Amygdala (tissue), 56 donors: Measurements from ENCODE around the gene PTOV1.

ENCODE experiments used
- DNase-seq, 56 donors: peaks; one replicate each; lab custom pipeline; 2025; lab: John Stamatoyannopoulos, UW

PTOV1 gene

GRCh38 chr19:49857061-49857837 lies 6.3 kb downstream of the PTOV1 start:
- no peak for DNase-seq

DNA sequence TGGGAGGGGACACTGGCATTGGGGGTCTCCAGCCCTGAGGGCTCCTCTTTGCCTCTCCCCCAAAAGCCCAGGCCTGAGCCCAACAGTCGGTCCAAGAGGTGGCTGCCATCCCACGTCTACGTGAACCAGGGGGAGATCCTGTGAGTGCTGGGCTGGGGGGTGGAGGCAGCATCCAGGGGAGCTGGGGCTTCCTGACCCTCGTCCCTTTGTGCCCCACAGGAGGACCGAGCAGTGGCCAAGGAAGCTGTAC lies 6.8 kb downstream of the PTOV1 start:
- no peak for DNase-seq

DNA sequence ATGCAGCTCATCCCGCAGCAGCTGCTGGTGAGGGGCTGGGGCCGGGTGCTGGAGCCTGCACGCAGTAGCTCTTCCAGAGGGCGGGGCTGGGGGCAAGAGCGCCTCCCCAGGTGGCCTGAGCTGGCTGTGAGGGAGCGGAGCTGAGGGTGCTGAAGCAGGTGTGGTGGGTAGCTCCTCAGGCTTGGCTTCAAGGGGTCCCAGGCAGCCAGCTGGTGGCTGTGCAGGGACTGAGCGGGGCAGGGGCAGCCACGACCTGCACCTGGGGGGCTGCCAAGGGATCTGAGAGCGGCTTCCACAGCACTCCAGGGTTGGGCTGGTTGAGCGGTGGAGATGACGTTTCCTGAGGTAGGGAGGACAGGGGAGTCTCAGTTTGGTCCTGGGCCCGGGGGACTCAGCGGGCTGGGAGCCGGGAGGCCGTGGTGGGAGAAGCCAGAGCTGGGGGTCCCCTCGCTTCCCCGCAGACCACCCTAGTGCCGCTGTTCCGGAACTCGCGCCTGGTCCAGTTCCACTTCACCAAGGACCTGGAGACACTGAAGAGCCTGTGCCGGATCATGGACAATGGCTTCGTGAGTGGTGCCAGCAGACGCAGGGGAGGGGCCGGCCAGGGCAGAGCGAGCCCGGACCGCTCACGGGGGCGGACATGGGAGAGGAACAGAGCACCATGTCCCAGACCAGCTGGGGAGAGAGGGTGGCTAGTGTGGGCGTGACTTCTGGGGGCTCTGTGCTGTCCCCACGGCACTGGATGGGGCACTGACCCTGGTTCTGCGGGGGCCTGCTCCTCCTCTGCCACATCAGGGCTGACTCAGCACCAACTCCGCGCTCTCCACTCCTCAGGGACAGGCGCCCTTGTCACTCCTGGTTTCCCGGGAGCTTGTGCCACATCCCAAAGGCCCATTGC lies 7.4 kb downstream of the PTOV1 start:
- peak in 32 of 56 donors; percentile 7 to 69 (median 48) for DNase-seq

GRCh38 chr19:49859682-49860335 lies 8.8 kb downstream of the PTOV1 start:
- DNase-seq: no peak

DNA sequence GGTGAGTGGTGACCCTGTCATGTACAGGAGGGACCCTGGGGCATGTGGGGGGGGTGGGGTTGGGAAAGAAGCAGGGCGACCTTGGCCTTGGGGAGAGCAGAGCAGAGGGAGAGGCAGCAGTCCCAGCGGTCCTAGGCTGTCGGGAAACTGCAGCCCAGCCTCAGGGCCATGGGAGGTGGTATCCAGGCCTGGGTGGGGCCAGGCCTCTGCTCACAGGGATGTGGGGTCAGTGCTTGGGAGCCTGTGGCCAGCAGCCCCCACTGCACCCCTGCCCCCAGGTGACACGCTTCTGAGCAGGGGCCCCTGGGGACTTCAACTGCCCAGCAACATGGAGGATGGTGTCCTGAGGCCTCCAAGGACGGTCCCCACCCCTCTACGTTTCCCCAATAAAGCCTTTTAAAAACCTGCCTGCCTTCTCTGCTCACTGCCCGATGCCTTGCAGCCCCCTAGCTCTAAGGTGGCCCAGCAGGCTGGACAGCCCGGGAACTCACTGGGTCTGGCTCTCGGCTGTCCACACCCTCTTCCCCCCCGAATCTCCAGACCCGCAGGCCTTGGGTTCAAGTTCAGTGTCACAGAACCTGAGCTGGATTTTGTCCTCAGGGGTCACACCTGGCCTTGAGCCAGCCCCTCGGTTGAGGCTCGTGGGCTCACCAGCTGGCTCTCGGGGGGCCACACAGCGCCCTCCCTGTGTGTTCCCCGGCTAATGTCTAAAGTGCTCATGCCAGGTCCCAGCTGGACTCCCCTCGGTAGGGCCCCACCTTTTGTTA lies 9.6 kb downstream of the PTOV1 start:
- DNase-seq: no peak

- DNase-seq: peak in 6 of 56 donors; percentile 3 to 28 (median 15)
Measured at GRCh38 chr19:49861107-49861506, 10.1 kb downstream of the PTOV1 start.

DNA sequence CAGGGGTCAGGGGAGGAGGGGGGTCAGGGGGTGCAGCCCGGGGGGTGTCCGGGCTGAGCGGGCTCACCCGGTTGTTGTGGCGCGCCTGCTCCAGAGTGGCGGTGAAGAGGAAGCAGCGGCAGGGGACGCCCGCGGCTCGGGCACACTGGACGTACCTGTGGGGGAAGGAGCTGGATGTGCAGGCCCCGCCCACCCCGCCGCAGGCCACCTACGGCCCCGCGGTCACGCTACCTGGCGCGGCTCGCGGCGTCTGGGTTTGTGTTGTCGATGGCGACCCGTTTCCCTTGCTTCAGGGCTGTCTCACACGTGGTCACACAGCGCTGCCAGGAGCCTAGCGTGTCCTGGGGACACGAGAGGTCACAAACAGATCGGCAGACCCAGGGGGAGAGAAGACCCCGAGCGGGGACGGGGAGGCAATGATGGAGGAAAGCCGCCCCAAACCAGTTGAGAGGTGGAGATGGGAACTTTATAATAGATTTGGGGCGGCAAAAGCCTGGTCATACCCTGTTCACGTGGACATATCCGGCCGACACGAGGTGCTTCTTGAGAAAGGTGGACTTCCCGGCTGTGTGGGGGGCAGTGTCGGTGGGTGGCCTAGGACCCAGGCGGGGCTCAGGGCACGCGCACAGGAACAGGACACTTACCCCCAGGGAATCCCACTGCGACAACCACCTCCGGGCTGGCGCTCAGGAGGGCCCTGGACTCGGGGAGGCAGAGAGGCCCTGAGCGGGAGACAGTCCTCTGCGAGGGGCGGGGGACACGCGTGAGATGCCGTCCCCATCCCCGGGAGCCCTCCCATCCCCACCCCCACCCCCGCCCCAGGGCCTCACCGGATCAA lies 10.8 kb downstream of the PTOV1 start:
- no peak for DNase-seq

DNA sequence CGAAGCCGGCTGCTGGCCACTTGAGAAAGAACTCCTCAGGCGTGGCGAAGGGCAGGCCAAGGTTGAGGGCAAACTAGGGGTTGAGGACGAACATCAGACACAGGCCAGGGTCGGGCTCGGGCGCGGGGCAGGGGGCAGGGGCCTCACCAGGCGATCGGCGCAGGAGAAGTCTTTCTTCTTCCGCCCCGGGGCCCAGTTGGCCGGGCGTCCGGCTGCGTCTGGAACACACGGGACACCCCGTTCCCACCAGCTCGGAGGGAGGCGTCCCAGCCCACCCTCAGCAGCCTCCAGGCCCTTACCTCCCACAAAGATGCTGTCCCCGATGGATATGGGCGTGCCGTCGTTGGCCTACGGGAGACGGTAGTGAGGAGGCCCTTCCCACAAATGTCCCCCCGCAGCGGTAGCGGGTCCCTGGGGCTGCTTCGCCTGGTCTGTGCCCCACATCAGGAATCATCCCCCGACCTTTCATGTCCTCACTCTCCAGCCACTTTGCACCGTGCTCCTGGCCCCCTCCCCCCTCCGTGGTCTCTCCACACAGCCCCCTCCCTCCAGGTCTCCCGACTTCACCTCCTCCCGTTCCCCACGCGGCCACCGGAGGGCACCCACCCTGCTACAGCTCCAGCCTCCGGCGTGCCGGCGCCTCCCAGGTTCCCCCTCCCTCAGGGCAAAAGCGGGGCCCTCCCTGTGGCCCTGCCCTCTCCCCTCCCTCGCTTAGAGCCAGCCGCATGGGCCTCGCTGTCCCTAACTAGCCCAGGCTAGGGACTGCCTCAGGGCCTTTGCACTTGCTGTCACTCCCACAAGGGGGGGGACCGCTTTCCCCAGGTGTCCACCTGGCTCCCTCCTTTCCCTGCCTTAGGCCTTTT lies 11.7 kb downstream of the PTOV1 start:
- DNase-seq: no peak

GRCh38 chr19:49863254-49863934 lies 12.4 kb downstream of the PTOV1 start:
- no peak for DNase-seq

DNA sequence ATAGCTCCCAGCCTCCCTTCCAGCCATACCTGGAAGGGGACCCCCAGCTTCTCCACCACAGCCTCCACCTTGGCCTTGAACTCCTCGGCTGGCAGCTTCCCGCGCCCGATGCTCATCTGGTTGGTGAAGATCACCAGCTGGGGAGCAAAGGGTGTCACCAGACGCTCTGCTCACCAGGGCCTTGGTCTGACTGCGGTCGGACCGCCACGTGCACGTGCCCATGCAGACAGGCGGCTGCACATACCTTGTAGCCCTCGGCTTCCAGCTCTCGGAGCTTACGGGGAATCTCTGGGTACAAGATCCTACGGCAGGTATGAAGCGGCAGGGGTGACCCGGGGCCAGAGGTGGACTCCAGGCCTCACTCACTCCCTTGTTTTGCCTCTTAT lies 13.0 kb downstream of the PTOV1 start:
- no peak for DNase-seq

DNA sequence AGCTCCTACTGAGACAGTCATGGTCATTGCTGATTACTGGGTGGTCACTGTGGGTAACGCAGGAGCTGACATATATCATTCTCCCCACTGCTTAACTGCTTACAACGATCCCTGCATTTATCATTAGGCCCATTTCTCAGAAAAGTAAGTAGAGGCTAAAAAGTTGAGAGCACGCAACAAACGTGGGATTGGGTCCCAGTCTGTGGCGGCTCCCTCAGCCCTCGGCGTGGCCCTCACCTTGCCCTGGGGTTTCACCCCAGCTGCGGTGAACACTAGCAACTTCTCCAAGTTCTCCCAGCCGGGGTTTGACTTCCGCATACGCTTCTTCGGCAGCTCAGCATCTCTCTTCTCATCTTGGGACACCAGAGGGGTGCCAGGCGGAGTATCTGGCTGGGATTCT lies 13.9 kb downstream of the PTOV1 start:
- no peak for DNase-seq

DNA sequence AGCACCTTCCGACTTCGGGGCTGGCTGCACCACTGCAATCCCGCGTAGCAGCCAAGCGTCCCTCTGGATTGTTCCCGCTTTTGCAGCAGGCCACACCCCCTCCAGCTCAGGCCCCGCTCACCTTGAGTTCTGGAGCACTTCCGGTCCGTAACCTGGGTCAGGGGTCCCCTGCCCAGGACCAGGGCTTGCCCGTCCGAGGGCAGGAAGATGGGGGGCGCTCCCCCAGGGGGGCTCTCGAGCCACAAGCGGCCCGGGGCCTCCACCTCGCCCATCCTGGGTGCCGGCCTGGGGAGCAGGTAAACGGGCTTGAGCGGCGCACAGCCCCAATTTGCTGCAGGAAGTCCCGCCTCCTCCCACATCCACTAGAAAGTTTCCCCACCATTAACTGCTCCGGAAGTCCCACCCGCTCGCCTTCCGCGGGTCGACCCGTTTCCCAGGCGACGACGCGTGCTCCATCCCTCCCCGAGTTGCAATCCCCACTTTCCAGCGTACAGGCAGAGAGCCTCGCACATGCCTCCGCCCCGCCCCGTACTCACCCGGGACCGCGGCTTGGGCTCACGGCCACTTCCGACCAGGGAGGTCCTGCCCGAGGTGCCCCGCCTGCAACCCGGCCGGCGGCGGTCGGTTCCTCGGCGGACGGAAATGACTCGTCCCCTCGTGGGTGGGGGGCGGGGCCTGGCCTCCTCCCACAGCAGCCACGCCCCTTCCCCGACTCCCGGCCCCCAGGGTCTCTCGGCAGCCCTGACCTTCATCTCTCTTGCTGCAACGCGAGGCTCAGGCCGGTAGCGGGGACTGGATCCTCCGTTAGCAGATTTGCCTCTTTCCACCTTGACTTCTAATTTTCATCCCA lies 16.2 kb downstream of the PTOV1 start, which contains the start of gene PNKP:
Gene PNKP (minus strand): TSS at position 644 of the 850 bp plus-strand sequence. CDS start 372 bp downstream, at position 272.
- peak; percentile 62 to 99 (median 93) for DNase-seq

DNA sequence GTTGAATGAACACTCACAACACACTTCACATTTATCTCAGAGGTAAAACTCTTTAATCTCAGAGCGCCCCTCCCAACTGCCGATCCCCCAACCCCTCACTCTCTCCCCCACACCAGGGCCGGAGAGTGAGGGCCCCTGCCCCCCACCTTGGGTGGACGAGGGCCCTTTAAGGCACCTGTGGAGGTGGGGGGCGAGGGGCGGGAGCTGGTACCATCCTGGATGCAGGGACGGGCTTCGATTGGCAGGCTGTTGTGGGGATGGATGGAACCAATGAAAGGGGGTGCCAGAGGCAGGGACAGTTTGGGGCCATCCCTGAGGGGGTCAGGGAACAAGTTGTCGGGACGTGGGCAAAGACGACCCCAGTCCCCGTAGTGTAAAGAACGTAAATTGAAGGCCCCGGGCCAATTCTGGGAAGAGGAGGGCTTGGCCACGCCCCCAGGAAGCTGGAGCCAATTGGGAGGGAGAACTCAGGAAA lies 18.1 kb downstream of the PTOV1 start:
- peak in 2 of 56 donors; percentile 76 to 85 for DNase-seq

DNA sequence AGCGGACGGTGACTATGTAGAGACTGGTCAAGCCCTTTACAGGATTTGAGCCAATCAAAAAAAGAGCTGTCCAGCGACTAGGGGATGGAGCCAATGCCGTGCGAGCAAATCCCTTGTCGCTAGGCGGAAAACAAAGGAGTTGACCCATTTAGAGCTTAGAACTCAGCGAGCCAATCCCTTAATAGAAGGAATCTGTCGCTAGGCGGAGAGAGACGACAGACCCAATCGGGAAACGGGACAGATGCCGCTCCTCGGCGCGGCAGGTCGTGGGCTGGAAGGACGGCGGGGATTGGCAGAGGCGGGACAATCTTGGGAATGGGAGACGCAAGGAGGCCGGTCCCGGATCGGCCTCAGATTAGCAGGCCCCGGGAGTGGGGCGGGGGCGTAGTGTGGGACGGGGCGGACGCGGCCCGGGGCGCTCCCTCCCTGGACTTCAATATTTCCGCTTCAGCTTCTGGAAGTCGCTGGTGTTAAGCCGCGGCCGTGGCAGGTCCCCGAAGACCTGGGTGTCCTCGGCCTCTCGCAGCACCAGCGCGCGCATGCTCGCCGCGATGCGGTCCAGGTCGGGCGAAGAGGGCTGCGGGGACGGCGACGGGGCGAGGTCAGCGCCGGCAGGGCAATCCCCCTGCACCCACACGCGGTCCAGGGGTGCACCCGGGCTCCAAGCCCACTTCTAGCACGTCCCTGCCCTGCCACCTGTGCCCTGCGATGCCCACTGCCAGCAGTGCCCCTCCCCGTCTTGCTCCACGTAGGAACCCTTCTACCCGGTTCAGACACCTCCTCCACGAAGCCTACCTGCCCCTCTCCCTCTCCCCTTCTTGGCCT lies 18.7 kb downstream of the PTOV1 start:
- peak; percentile 74 to 100 (median 98) for DNase-seq

- no peak for DNase-seq
Measured at GRCh38 chr19:49870309-49870901, 19.4 kb downstream of the PTOV1 start.
